MM.1S (cell line): ENCODE measurements around the gene COL2A1.

Experiments used
- EZH2 ChIP-seq: fragments of 300-600 bp; sonication (generic); optimal IDR thresholded peaks from 2 replicates; pipeline ENCODE3; 2017; ENCODE audit warnings: low read depth, mild to moderate bottlenecking, antibody characterized with exemption, low read length, mixed read lengths
- EZH2phosphoT487 ChIP-seq: fragments of 300-600 bp; sonication (generic); IDR thresholded peaks from 2 replicates; pipeline ENCODE4 v1.6.1; 2018; ENCODE audit warnings: antibody characterized with exemption, low read length
- TF ChIP-seq, protein P1 (sequence below): fragments of 300-600 bp; sonication (generic); IDR thresholded peaks from 2 replicates; pipeline ENCODE4 v1.5.1; 2016; ENCODE audit warnings: antibody characterized with exemption, low read length, mixed read lengths

DNA sequence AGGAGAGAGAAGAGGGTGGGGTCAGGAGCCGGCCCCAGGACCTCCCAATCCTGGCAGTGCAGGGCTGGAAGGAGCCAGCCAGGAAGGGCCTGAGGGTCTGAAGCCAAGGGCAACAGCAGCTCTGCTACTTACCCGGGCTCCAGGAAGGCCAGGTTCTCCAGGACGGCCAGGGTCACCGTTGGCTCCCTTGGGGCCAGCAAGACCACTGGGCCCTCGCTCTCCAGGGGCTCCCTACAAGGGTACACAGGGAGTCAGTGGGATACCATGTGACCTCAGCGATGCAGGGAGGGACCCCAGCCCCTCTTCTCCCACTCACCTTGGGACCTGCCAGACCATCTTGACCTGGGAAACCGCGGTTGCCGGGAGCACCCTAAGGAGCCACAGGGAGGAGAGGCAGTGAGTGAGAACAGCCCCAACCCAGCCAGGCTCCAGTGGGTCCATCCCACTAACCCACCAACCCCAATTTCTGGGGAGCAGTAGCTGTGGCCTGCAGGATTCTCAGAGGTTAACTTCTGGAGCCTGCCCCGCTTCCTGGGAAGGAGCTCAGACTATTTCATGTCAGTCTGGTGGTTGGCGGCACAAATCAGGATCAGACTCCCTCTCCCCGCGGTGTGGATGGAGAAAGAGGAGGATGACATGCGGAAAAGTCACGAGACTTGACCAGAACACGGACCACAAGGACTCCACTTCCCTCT, 18.5 kb downstream of the COL2A1 start:
- TF ChIP-seq, protein P1, sequence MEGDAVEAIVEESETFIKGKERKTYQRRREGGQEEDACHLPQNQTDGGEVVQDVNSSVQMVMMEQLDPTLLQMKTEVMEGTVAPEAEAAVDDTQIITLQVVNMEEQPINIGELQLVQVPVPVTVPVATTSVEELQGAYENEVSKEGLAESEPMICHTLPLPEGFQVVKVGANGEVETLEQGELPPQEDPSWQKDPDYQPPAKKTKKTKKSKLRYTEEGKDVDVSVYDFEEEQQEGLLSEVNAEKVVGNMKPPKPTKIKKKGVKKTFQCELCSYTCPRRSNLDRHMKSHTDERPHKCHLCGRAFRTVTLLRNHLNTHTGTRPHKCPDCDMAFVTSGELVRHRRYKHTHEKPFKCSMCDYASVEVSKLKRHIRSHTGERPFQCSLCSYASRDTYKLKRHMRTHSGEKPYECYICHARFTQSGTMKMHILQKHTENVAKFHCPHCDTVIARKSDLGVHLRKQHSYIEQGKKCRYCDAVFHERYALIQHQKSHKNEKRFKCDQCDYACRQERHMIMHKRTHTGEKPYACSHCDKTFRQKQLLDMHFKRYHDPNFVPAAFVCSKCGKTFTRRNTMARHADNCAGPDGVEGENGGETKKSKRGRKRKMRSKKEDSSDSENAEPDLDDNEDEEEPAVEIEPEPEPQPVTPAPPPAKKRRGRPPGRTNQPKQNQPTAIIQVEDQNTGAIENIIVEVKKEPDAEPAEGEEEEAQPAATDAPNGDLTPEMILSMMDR: no peak
- TF ChIP-seq EZH2 (no peak), EZH2phosphoT487 (no peak)
